Measurements from ENCODE around the gene PRKG1.

- TF ChIP-seq CTCF (IDR thresholded peaks at IDR 0.05) (no peak), POLR2AphosphoS5 (IDR thresholded peaks at IDR 0.05) (no peak)
Measured at GRCh38 chr10:52027055-52027705, 952.9 kb downstream of the PRKG1 start.
